ENCODE data around the gene BAX.
A peak's percentile ranks its signal among the peaks of the same experiment; 100 is the strongest.

GRCh38 chr19:48999481-49000325 lies 45.0 kb downstream of the BAX start:
- TF ChIP-seq CTCF (IDR thresholded peaks at IDR 0.05; ENCODE audit: low read length) (peak; percentile 54), EZH2phosphoT487 (IDR thresholded peaks at IDR 0.05; ENCODE audit: low read length) (no peak), EZH2 (optimal IDR thresholded peaks at IDR 0.05; ENCODE audit: low read depth, low read length) (no peak)
